ENCODE results near the gene ENTPD2. TPM values are rescaled to one million over a fixed set of nuclear protein-coding genes. Genes with fewer than 3 reads are reported as not detected.
"Not testable (repeated sequence)": the region's sequence is repeated elsewhere in the genome, so short reads cannot be mapped to it uniquely, and the experiment has no call there.

ENTPD2 gene
- polyA plus RNA-seq, 1 experiment = not detected

DNA sequence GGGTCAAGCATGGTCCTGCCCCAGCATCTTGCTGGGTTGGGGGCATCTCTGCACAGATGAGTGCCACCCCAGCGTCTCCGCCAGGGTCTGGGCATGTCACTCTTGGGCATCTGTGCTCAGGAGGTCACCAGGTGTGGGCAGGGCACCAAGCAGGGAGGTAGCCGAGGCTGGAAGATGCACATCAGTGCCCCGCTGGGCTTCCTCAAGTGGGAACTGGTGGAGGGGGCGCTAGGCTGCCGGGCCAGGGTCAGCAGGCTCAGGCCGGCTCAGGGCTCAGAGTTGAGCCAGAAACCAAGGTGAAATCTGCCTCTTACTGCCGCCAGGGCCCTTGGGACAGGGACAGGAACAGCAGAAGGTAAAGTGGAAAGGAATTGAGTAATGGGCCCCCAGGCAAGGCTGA, 17.9 kb downstream of the ENTPD2 start:
- CTCF ChIA-PET = interaction anchor here (0.6 to 5.1 kb wide), 21 partner anchors 8 to 258 kb away, joined by 3 to 105 read pairs (median 5); partner anchors contain the start of genes AJM1, CLIC3, LCN12 and NPDC1
- H3K27me3 ChIP-seq (ENCODE audit: control insufficient read depth, insufficient read depth, low read length) = no peaks in the 10 kb centered on the region

DNA sequence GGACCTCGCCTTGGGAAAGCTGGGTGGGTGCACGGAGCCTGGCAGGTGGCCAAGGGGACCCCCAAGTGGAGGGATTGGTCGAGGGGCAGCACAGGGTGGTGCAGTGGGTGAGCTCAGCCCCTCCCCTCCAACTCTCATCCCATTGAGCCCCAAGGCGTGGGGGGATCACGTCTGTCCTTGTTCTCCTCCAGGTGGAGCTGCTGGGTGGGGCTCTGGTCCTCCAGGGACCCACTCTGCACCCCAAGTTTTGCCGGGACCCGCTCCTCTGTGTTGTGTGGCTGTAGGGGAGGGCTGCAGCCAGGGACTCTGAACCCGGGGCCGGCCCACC, 18.4 kb downstream of the ENTPD2 start:
- no peak overlapping the region for H3K27ac ChIP-seq (ENCODE audit: low read depth, low read length)
- no peak overlapping the region for H3K4me3 ChIP-seq (ENCODE audit: low read depth, low read length)
- POLR2A ChIA-PET = interaction anchor here (2.0 kb wide), 1 partner anchor 87 kb away, joined by 10 read pairs; no protein-coding TSS in a partner anchor
- H3K9me3 ChIP-seq (ENCODE audit: control insufficient read depth, insufficient read depth, low read length) = no peaks in the 10 kb centered on the region; the same call in 1 of the 2 replicates
- H3K27me3 ChIP-seq (ENCODE audit: control insufficient read depth, insufficient read depth, low read length) = no peaks in the 10 kb centered on the region
- TF ChIP-seq, protein P1, sequence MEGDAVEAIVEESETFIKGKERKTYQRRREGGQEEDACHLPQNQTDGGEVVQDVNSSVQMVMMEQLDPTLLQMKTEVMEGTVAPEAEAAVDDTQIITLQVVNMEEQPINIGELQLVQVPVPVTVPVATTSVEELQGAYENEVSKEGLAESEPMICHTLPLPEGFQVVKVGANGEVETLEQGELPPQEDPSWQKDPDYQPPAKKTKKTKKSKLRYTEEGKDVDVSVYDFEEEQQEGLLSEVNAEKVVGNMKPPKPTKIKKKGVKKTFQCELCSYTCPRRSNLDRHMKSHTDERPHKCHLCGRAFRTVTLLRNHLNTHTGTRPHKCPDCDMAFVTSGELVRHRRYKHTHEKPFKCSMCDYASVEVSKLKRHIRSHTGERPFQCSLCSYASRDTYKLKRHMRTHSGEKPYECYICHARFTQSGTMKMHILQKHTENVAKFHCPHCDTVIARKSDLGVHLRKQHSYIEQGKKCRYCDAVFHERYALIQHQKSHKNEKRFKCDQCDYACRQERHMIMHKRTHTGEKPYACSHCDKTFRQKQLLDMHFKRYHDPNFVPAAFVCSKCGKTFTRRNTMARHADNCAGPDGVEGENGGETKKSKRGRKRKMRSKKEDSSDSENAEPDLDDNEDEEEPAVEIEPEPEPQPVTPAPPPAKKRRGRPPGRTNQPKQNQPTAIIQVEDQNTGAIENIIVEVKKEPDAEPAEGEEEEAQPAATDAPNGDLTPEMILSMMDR (IDR thresholded peaks at IDR 0.05; ENCODE audit: low read depth, low read length) = no peak
- DNase-seq (ENCODE audit: low read depth, low spot score) = no peak
- CTCF ChIA-PET = interaction anchor here (0.5 to 5.1 kb wide), 29 partner anchors 9 to 258 kb away, joined by 3 to 105 read pairs (median 5); partner anchors contain the start of genes AJM1, CLIC3, LCN12 and MAN1B1

More for the DNA sequence above, 17.9 kb downstream of the ENTPD2 start:
- no peak overlapping the region for H3K27ac ChIP-seq (ENCODE audit: low read depth, low read length)
- POLR2A ChIA-PET = interaction anchor here (2.0 kb wide), 1 partner anchor 88 kb away, joined by 10 read pairs; no protein-coding TSS in a partner anchor
- H3K4me3 ChIP-seq (ENCODE audit: low read depth, low read length) = no peak overlapping the region
- no peaks in the 10 kb centered on the region; the same call in 1 of the 2 replicates for H3K9me3 ChIP-seq (ENCODE audit: control insufficient read depth, insufficient read depth, low read length)
- TF ChIP-seq, protein P1 (IDR thresholded peaks at IDR 0.05; ENCODE audit: low read depth, low read length) = no peak
- no peak for DNase-seq (ENCODE audit: low read depth, low spot score)

DNA sequence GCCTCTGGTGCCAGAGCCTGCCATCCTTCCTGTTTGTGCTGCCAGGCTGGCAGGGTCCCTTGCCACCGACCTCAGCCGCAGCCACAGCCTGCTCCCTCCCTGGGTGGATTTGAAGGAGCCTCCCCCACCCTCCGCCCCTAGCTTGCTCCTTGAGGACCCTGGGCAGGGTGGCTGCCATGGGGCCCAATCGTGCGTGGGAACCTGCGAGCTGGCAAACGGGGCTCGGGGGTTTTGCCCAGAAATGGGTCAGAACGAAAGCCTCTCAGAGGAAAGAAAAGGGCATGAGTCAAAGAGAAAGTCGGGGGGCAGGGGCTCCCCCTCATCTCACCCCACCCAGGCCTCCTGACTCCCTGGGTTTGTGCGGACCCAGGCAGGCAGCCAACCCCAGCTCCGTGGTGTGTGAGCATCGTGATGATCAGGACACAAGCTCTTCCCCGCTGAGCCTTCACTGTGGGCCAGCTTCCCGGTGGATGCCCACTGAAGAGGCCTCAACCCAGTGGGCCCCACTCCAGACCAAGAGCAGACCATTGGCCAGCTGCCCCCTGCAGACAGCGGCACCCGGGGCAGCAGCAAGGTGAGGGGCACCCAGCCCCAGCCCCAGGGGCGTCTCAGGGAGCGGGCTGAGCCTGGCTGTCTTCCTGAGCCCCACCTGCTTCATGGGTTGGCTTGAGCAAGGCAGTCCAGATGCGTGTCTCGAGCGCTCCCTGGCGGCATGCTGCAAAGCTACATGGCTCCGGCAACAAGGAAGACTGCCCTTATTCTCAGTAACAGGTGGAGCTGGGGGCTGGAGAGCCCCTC, 19.0 kb downstream of the ENTPD2 start:
- Histone ChIP-seq H3K9me3 (ENCODE audit: control insufficient read depth, insufficient read depth, low read length) (no peaks in the 10 kb centered on the region; the same call in 1 of the 2 replicates), H3K27me3 (ENCODE audit: control insufficient read depth, insufficient read depth, low read length) (no peaks in the 10 kb centered on the region), H3K4me3 (ENCODE audit: low read depth, low read length) (no peak overlapping the region), H3K27ac (ENCODE audit: low read depth, low read length) (no peak overlapping the region)
- TF ChIP-seq, protein P1 (IDR thresholded peaks at IDR 0.05; ENCODE audit: low read depth, low read length) = peak; percentile 93
- peak; percentile 63 for DNase-seq (ENCODE audit: low read depth, low spot score)
- ChIA-PET POLR2A (interaction anchor here (2.0 kb wide), 1 partner anchor 87 kb away, joined by 10 read pairs; no protein-coding TSS in a partner anchor), CTCF (interaction anchor here (0.5 to 5.1 kb wide), 33 partner anchors 9 to 307 kb away, joined by 3 to 105 read pairs (median 4); partner anchors contain the start of genes AJM1, CLIC3, LCN12 and MAN1B1)

DNA sequence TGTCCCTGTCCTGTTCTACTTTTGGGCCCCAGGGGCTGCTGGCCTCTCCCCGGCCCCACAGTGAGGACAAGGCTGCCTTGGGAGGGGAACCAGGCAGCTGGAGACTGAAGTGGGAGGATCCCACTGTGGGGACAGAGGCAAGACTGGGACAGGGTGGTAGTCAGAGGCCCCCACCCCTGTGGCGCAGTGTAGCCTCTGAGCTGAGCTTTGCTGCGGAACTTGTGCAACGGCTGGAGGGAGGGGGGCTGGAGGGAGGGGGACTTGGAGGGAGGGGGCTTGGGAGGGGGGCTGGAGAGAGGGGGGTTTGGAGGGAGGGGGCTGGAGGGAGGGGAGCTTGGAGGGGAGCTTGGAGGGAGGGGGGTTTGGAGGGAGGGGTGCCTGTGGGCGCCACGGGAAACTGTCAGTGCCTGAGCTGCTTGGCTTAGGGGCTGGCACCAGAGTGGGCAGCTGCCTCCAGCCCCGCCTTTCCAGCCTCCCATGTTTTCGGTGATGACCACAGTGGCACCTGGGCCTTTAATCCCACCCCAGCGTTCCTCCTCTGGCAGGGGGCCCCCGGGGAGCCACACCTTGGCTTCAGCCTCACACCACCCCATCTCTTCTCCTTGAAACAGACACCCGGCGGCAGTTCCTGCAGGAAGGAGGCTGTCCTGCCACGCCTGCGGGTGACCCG, 19.7 kb downstream of the ENTPD2 start:
- ChIA-PET CTCF (interaction anchor here (0.6 to 5.1 kb wide), 16 partner anchors 8 to 247 kb away, joined by 3 to 105 read pairs (median 6); partner anchors contain the start of genes MAN1B1, NPDC1 and TMEM141), POLR2A (interaction anchor here (2.0 kb wide), 1 partner anchor 86 kb away, joined by 10 read pairs; no protein-coding TSS in a partner anchor)

DNA sequence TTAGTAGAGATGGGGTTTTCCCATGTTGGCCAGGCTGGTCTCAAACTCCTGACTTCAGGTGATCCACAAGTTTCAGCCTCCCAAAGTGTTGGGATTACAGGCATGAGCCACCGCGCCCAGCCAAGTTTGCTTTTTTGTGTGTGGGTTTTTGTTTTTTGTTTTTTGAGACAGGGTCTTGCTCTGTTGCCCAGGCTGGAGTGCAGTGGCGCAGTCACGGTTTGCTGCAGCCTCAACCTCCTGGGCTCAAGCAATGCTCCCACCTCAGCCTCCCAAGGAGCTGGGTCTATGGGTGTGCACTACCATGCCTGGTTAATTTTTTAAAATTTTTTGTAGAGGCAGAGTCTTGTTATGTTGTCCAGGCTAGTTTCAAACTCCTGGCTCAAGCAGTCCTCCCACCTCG, 20.4 kb downstream of the ENTPD2 start:
- H3K9me3 ChIP-seq (ENCODE audit: control insufficient read depth, insufficient read depth, low read length); POLR2A ChIA-PET; DNase-seq (ENCODE audit: low read depth, low spot score); H3K4me3 ChIP-seq (ENCODE audit: low read depth, low read length); H3K27ac ChIP-seq (ENCODE audit: low read depth, low read length); H3K27me3 ChIP-seq (ENCODE audit: control insufficient read depth, insufficient read depth, low read length): not testable (repeated sequence)
- CTCF ChIA-PET = interaction anchor here (3.2 to 5.1 kb wide), 3 partner anchors 13 to 246 kb away, joined by 16 to 105 read pairs (median 31); partner anchors contain the start of gene NPDC1

More for the DNA sequence above, 19.7 kb downstream of the ENTPD2 start:
- no peak for DNase-seq (ENCODE audit: low read depth, low spot score)
- Histone ChIP-seq H3K9me3 (ENCODE audit: control insufficient read depth, insufficient read depth, low read length) (no peaks in the 10 kb centered on the region; the same call in 1 of the 2 replicates), H3K4me3 (ENCODE audit: low read depth, low read length) (no peak overlapping the region), H3K27me3 (ENCODE audit: control insufficient read depth, insufficient read depth, low read length) (no peaks in the 10 kb centered on the region), H3K27ac (ENCODE audit: low read depth, low read length) (no peak overlapping the region)
- TF ChIP-seq, protein P1 (IDR thresholded peaks at IDR 0.05; ENCODE audit: low read depth, low read length) = no peak

All from AG04450 (cell line).